Measurements from ENCODE around the gene KIZ. TPM values are rescaled to one million over a fixed set of nuclear protein-coding genes. Genes with fewer than 3 reads are reported as not detected.

Gene KIZ
- total and polyA plus RNA-seq, 2 experiments from 2014 or later, result 58.3 to 63.6 TPM

DNA sequence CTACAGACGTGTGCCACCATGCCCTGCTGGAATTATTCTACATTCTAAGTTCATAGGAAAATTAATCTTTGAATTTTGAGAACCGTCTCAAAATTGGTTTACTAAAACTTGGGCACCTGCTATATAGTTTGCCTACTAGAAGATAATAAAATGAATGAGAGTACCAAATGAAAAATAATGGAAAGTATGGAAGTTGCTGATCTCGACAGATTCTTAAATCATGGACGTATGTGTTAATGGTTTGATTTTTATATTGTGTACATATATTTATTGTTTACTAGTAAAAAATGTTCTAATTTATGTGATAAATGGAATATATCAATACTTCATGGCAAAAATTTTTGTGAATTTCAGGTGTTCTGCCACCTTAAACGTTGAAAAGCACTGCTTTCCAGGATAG is 60.0 kb downstream of the KIZ start:
- no peak overlapping the region for H3K27ac ChIP-seq (ENCODE audit: low read depth)
- peaks cover 13% of the 10 kb centered on the region for H3K4me1 ChIP-seq (ENCODE audit: insufficient read depth)
- no peak overlapping the region for H2AFZ ChIP-seq
- H3F3A ChIP-seq (replicated peaks; ENCODE audit: low read depth), result peaks cover 5% of the 10 kb centered on the region
- Mint-ChIP-seq H3K4me1 (peaks cover 40% of the 10 kb centered on the region), H3K4me3 (no peak overlapping the region), H3K36me3 (ENCODE audit: low read depth) (peaks cover 6% of the 10 kb centered on the region; the same call in 2 of the 3 replicates), H3K27ac (no peak overlapping the region), H3K27me3 (ENCODE audit: insufficient read depth, low read depth, poor library complexity) (peaks cover 4% of the 10 kb centered on the region), H3K9me3 (no peaks in the 10 kb centered on the region)
- H3K4me2 ChIP-seq, result no peak overlapping the region
- no peak for ATAC-seq
- H3K27me3 ChIP-seq (ENCODE audit: insufficient read depth), result no peaks in the 10 kb centered on the region
- TF ChIP-seq STAT1 (IDR thresholded peaks at IDR 0.05; ENCODE audit: unreplicated experiment) (no peak), CREB1 (CRISPR knock-in tag; IDR thresholded peaks at IDR 0.05; ENCODE audit: low read depth) (no peak), NANOG (IDR thresholded peaks at IDR 0.05; ENCODE audit: borderline replicate concordance) (no peak), ZNF114 (CRISPR knock-in tag; IDR thresholded peaks at IDR 0.05) (no peak), JUNB (IDR thresholded peaks at IDR 0.05; ENCODE audit: unreplicated experiment) (no peak), EZH2phosphoT487 (IDR thresholded peaks at IDR 0.05; ENCODE audit: unreplicated experiment) (no peak), POLR2AphosphoS5 (IDR thresholded peaks at IDR 0.05; ENCODE audit: low read depth) (no peak), EZH2 (IDR thresholded peaks at IDR 0.05; ENCODE audit: low read depth, unreplicated experiment) (no peak), ZNF331 (CRISPR knock-in tag; IDR thresholded peaks at IDR 0.05; ENCODE audit: low read depth) (no peak)
- TF ChIP-seq, protein P1, sequence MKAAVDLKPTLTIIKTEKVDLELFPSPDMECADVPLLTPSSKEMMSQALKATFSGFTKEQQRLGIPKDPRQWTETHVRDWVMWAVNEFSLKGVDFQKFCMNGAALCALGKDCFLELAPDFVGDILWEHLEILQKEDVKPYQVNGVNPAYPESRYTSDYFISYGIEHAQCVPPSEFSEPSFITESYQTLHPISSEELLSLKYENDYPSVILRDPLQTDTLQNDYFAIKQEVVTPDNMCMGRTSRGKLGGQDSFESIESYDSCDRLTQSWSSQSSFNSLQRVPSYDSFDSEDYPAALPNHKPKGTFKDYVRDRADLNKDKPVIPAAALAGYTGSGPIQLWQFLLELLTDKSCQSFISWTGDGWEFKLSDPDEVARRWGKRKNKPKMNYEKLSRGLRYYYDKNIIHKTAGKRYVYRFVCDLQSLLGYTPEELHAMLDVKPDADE (IDR thresholded peaks at IDR 0.05), result no peak
- TF ChIP-seq, protein P2, sequence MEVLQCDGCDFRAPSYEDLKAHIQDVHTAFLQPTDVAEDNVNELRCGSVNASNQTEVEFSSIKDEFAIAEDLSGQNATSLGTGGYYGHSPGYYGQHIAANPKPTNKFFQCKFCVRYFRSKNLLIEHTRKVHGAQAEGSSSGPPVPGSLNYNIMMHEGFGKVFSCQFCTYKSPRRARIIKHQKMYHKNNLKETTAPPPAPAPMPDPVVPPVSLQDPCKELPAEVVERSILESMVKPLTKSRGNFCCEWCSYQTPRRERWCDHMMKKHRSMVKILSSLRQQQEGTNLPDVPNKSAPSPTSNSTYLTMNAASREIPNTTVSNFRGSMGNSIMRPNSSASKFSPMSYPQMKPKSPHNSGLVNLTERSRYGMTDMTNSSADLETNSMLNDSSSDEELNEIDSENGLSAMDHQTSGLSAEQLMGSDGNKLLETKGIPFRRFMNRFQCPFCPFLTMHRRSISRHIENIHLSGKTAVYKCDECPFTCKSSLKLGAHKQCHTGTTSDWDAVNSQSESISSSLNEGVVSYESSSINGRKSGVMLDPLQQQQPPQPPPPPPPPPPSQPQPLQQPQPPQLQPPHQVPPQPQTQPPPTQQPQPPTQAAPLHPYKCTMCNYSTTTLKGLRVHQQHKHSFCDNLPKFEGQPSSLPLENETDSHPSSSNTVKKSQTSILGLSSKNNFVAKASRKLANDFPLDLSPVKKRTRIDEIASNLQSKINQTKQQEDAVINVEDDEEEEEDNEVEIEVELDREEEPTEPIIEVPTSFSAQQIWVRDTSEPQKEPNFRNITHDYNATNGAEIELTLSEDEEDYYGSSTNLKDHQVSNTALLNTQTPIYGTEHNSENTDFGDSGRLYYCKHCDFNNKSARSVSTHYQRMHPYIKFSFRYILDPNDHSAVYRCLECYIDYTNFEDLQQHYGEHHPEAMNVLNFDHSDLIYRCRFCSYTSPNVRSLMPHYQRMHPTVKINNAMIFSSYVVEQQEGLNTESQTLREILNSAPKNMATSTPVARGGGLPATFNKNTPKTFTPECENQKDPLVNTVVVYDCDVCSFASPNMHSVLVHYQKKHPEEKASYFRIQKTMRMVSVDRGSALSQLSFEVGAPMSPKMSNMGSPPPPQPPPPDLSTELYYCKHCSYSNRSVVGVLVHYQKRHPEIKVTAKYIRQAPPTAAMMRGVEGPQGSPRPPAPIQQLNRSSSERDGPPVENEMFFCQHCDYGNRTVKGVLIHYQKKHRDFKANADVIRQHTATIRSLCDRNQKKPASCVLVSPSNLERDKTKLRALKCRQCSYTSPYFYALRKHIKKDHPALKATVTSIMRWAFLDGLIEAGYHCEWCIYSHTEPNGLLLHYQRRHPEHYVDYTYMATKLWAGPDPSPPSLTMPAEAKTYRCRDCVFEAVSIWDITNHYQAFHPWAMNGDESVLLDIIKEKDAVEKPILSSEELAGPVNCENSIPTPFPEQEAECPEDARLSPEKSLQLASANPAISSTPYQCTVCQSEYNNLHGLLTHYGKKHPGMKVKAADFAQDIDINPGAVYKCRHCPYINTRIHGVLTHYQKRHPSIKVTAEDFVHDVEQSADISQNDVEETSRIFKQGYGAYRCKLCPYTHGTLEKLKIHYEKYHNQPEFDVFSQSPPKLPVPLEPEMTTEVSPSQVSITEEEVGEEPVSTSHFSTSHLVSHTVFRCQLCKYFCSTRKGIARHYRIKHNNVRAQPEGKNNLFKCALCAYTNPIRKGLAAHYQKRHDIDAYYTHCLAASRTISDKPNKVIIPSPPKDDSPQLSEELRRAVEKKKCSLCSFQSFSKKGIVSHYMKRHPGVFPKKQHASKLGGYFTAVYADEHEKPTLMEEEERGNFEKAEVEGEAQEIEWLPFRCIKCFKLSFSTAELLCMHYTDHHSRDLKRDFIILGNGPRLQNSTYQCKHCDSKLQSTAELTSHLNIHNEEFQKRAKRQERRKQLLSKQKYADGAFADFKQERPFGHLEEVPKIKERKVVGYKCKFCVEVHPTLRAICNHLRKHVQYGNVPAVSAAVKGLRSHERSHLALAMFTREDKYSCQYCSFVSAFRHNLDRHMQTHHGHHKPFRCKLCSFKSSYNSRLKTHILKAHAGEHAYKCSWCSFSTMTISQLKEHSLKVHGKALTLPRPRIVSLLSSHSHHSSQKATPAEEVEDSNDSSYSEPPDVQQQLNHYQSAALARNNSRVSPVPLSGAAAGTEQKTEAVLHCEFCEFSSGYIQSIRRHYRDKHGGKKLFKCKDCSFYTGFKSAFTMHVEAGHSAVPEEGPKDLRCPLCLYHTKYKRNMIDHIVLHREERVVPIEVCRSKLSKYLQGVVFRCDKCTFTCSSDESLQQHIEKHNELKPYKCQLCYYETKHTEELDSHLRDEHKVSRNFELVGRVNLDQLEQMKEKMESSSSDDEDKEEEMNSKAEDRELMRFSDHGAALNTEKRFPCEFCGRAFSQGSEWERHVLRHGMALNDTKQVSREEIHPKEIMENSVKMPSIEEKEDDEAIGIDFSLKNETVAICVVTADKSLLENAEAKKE (CRISPR knock-in tag; IDR thresholded peaks at IDR 0.05), result no peak
- H3K4me3 ChIP-seq, result no peak overlapping the region
- no peaks in the 10 kb centered on the region for H3K36me3 ChIP-seq (ENCODE audit: insufficient read depth)
- H4K20me1 ChIP-seq (replicated peaks; ENCODE audit: insufficient read depth), result no peaks in the 10 kb centered on the region
- no peak for DNase-seq (ENCODE audit: low spot score)
- H3K79me2 ChIP-seq (replicated peaks; ENCODE audit: insufficient read depth), result no peaks in the 10 kb centered on the region; the same call in 1 of the 2 replicates
- H3K9me2 ChIP-seq (ENCODE audit: insufficient read depth), result no peaks in the 10 kb centered on the region

All from GM23338 (cell line).